Caco-2 (cell line): ENCODE data around the gene PRKAR1B. TPM values are rescaled to one million over a fixed set of nuclear protein-coding genes. Genes with fewer than 3 reads are reported as not detected.

Experiments
- BruUV-seq: library from RNA; stranded (reverse); fragments of 400-500 nt; replicated peaks from 2 replicates; lab custom pipeline; 2021; lab: Mats Ljungman, UMichigan
- CTCF ChIA-PET: fragments of 300-600 bp; sonication (Branson Sonifier 250); formaldehyde crosslinking; loops from one replicate; lab custom pipeline; 2022; ENCODE audit warnings: antibody characterized with exemption; lab: Charles Lee
- POLR2A ChIA-PET: fragments of 300-600 bp; sonication (Branson Sonifier 250); formaldehyde crosslinking; loops from one replicate; lab custom pipeline; 2022; ENCODE audit warnings: antibody characterized with exemption; lab: Charles Lee
- DNase-seq, 2 experiments: peaks; one replicate each; pipeline versions ENCODE4 v3.0.0 to v3.0.0-alpha.2; 2020 to 2022
- H3K27me3 ChIP-seq: replicated peaks from 2 replicates; pipeline ENCODE4 v1.6.0; 2011; ENCODE audit warnings: low read length; ENCODE audit not compliant: control insufficient read depth, insufficient read depth
- H3K36me3 ChIP-seq: 2 replicates; pipeline ENCODE4 v1.5.1; 2011; ENCODE audit warnings: low read length; ENCODE audit not compliant: control insufficient read depth, insufficient read depth
- H3K4me1 ChIP-seq: fragments of 250-450 bp; sonication (Bioruptor Pico); 2 replicates; pipeline ENCODE4 v1.5.1; 2020; ENCODE audit warnings: mild to moderate bottlenecking
- H3K4me3 ChIP-seq: 2 replicates; pipeline ENCODE4 v1.5.1; 2011; ENCODE audit warnings: low read depth, mild to moderate bottlenecking, control low read depth, low read length
- H3K9me3 ChIP-seq: fragments of 250-450 bp; sonication (Bioruptor Pico); 2 replicates; pipeline ENCODE4 v1.5.1; 2020; ENCODE audit warnings: mild to moderate bottlenecking, moderate library complexity
- H3K27ac Mint-ChIP-seq: one replicate; pipeline ENCODE4 v1.8.0; 2022; ENCODE audit warnings: mixed read lengths; ENCODE audit not compliant: unreplicated experiment
- H3K27me3 Mint-ChIP-seq: one replicate; pipeline ENCODE4 v1.8.0; 2022; ENCODE audit warnings: mixed read lengths; ENCODE audit not compliant: insufficient read depth, unreplicated experiment
- H3K36me3 Mint-ChIP-seq: one replicate; pipeline ENCODE4 v1.8.0; 2022; ENCODE audit warnings: mild to moderate bottlenecking, mixed read lengths; ENCODE audit not compliant: insufficient read depth, unreplicated experiment
- H3K4me1 Mint-ChIP-seq: one replicate; pipeline ENCODE4 v1.8.0; 2022; ENCODE audit warnings: low read depth, mixed read lengths; ENCODE audit not compliant: unreplicated experiment
- H3K4me3 Mint-ChIP-seq: one replicate; pipeline ENCODE4 v1.8.0; 2022; ENCODE audit warnings: mild to moderate bottlenecking, moderate library complexity, mixed read lengths; ENCODE audit not compliant: unreplicated experiment
- H3K9me3 Mint-ChIP-seq: one replicate; pipeline ENCODE4 v1.8.0; 2022; ENCODE audit warnings: mixed read lengths; ENCODE audit not compliant: unreplicated experiment
- CTCF ChIP-seq, 2 experiments: fragments of 200-600 bp in 1 of 2; IDR thresholded peaks; 1 replicate in 1 of 2; 2 replicates in 1 of 2; pipeline versions ENCODE4 v1.5.1 to v1.8.0; 2011 to 2022; ENCODE audit warnings: antibody characterized with exemption in 1 of 2, control low read depth in 1 of 2, inconsistent platforms in 1 of 2, low read depth in 1 of 2, low read length in 1 of 2, mild to moderate bottlenecking in 1 of 2, moderate library complexity in 1 of 2; ENCODE audit not compliant: insufficient read depth in 1 of 2, severe bottlenecking in 1 of 2, unreplicated experiment in 1 of 2
- intact Hi-C: fragments of 100-400 bp; cut with micrococcal nuclease; formaldehyde crosslinking; loops from one replicate; pipeline ENCODE4 v1.10.0; 2022; ENCODE audit not compliant: unreplicated experiment
- total RNA-seq: library from RNA; stranded (reverse); gene quantifications from 2 replicates; pipeline ENCODE4 v1.2.3, GENCODE V29; 2022

The PRKAR1B gene
- total RNA-seq, 1 experiment from 2014 or later, result 56.6 TPM

DNA sequence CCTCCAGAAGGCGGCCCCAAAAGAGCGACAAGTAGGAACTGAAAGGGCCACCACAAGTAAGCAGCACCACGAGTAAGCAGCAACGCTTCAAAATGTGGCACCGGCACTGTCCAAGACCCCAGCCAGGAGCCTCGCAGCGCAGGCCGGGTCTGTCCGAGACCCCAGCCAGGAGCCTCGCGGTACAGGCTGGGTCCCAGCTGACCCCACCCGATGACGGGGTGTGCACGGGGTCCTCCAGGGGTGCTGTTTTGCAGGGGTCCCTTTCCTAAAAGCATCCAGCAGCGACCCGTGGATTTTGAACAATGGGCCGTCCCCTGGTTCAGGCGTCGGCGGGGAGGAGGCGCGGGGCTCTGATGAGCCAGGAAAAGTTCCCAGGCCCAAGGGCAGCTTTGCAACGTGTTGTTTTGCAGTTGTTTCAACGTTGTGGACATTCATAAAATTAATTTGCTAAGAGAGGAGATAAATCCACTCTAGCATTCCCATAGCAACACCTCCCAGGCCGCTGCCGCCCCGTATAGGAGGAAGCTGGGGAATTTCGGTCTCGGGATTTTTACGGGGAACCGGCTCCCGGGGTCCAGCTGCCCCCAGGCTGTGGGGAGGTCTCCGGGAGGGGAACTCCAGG lies 155.9 kb downstream of the PRKAR1B start:
- no peak for TF ChIP-seq CTCF (IDR thresholded peaks at IDR 0.05; ENCODE audit: insufficient read depth in 1 of 2, low read depth in 1 of 2, low read length in 1 of 2, severe bottlenecking in 1 of 2, unreplicated experiment in 1 of 2)
- CTCF ChIA-PET, result no interaction called here

GRCh38 chr7:570801-571070 lies 156.3 kb downstream of the PRKAR1B start:
- Mint-ChIP-seq H3K27me3 (no peaks in the 10 kb centered on the region), H3K9me3 (no peaks in the 10 kb centered on the region), H3K4me1 (no peaks in the 10 kb centered on the region), H3K36me3 (peaks cover 7% of the 10 kb centered on the region), H3K27ac (no peak overlapping the region), H3K4me3 (no peak overlapping the region)
- no peak for DNase-seq
- Histone ChIP-seq H3K27me3 (no peaks in the 10 kb centered on the region), H3K4me1 (no peaks in the 10 kb centered on the region), H3K9me3 (no peaks in the 10 kb centered on the region), H3K4me3 (no peak overlapping the region), H3K36me3 (no peaks in the 10 kb centered on the region; the same call in 1 of the 2 replicates)
- TF ChIP-seq CTCF (IDR thresholded peaks at IDR 0.05; ENCODE audit: insufficient read depth in 1 of 2, low read depth in 1 of 2, low read length in 1 of 2, severe bottlenecking in 1 of 2, unreplicated experiment in 1 of 2), result no peak
- ChIA-PET CTCF (no interaction called here), POLR2A (no interaction called here)
- intact Hi-C loops, result no loop called here
- no TSS peak for BruUV-seq

More for the DNA sequence above, 155.9 kb downstream of the PRKAR1B start:
- Mint-ChIP-seq H3K27ac (no peak overlapping the region), H3K27me3 (no peaks in the 10 kb centered on the region), H3K4me3 (no peak overlapping the region), H3K4me1 (no peaks in the 10 kb centered on the region), H3K9me3 (no peaks in the 10 kb centered on the region), H3K36me3 (peaks cover 12% of the 10 kb centered on the region)
- BruUV-seq, result no TSS peak
- intact Hi-C loops, result no loop called here
- no peak for DNase-seq
- Histone ChIP-seq H3K9me3 (no peaks in the 10 kb centered on the region), H3K36me3 (no peaks in the 10 kb centered on the region; the same call in 1 of the 2 replicates), H3K27me3 (no peaks in the 10 kb centered on the region), H3K4me1 (no peaks in the 10 kb centered on the region), H3K4me3 (no peak overlapping the region)
- POLR2A ChIA-PET, result no interaction called here

DNA sequence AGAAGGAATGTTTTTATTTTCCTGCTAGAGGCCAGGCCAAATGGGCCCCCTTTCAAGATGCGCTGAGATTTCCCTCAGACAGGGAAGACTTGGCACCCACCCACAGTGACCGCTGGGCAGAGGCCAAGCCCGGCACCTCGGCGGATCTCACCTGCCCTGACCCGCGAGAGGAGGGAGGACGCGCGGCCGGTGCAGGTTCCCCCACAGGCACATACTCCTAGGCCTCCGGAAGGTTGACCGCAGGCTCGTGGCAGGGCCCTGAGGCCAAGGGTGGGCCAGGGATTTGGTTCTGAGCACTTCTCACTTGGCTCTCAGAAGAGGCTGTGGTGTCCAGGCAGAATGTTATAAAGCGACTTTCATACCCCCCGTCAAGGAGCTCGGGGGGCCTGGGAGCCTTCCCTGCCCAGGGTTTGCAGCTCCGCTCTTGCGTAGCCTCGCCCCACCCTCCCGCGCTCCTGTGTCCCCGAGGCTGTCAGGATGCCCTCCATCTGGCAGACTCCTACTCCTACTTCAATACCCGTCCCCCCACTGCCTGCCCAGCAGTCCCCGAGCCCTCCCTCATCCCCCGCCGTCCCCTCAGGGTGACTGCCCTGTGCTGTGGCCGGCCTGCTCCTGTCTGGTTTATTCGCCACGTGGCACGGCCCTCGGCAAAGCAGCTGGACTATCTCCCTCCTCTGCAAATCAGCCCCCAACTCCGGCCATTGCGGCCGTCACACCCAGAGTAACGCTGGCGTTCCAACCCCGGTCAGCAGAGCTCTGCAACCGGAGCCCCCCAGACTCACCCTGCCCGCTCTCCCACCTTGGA lies 156.9 kb downstream of the PRKAR1B start:
- Mint-ChIP-seq H3K9me3 (no peaks in the 10 kb centered on the region), H3K4me1 (no peaks in the 10 kb centered on the region), H3K27me3 (no peaks in the 10 kb centered on the region), H3K4me3 (no peak overlapping the region), H3K27ac (no peak overlapping the region), H3K36me3 (peaks cover 6% of the 10 kb centered on the region)
- intact Hi-C loops, result no loop called here
- no peaks in the 10 kb centered on the region; the same call in 1 of the 2 replicates for H3K36me3 ChIP-seq
- no peaks in the 10 kb centered on the region for H3K4me1 ChIP-seq
- POLR2A ChIA-PET, result no interaction called here
- H3K9me3 ChIP-seq, result no peaks in the 10 kb centered on the region
- no TSS peak for BruUV-seq
- H3K27me3 ChIP-seq, result no peaks in the 10 kb centered on the region
- DNase-seq, result no peak
- no peak for TF ChIP-seq CTCF (IDR thresholded peaks at IDR 0.05; ENCODE audit: insufficient read depth in 1 of 2, low read depth in 1 of 2, low read length in 1 of 2, severe bottlenecking in 1 of 2, unreplicated experiment in 1 of 2)
- H3K4me3 ChIP-seq, result no peak overlapping the region
- CTCF ChIA-PET, result no interaction called here
